SK-N-MC (cell line): ENCODE results near the gene BLVRA.
"Not testable (repeated sequence)": the region's sequence is repeated elsewhere in the genome, so short reads cannot be mapped to it uniquely, and the experiment has no call there.

Experiments
- EZH2 ChIP-seq: fragments of 200-600 bp; sonication (generic); IDR thresholded peaks from one replicate; pipeline ENCODE4 v1.6.1; 2017; ENCODE audit warnings: antibody characterized with exemption
- FOXP2 ChIP-seq: optimal IDR thresholded peaks from 2 replicates; pipeline ENCODE3; 2011; ENCODE audit warnings: mild to moderate bottlenecking, moderate library complexity; ENCODE audit not compliant: insufficient read depth; ENCODE audit errors: extremely low read length, control extremely low read depth
- POLR2AphosphoS5 ChIP-seq: IDR thresholded peaks from 2 replicates; pipeline ENCODE4 v1.6.1; 2012; ENCODE audit warnings: mild to moderate bottlenecking, low read depth, low read length, borderline replicate concordance

DNA sequence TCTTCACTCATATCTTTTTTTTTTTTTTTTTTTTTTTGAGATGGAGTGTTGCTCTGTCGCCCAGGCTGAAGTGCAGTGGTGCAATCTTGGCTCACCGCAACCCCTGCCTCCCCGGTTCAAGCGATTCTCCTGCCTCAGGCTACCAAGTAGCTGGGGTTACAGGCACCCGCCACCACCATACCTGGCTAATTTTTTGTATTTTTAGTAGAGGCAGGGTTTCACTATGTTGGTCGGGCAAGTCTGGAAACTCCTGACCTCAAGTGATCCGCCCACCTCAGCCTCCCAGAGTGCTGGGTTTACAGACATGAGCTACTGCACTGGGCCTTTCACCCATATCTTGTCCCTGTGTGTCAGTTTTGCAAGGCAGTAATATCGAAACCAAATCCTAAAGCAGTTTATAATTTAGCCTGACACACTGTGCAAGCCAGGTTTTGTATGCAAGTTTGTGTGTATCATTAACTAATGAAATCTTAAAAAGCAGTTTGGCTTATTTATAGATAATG, 26.2 kb downstream of the BLVRA start:
- TF ChIP-seq EZH2, POLR2AphosphoS5, FOXP2: not testable (repeated sequence)
